Testis (tissue), 3 donors: ENCODE results near the gene EEFSEC. TPM values are rescaled to one million over a fixed set of nuclear protein-coding genes. Genes with fewer than 3 reads are reported as not detected.

Source experiments
- DNase-seq: peaks from one replicate; pipeline ENCODE4 v3.0.0-alpha.2; 2019
- H3K27ac ChIP-seq, 2 donors: fragments of 200-600 bp; sonication (generic); one replicate each; pipeline ENCODE4 v1.5.1; 2019
- H3K27me3 ChIP-seq: fragments of 200-600 bp; sonication (generic); one replicate; pipeline ENCODE4 v1.5.1; 2019
- H3K36me3 ChIP-seq: fragments of 200-600 bp; sonication (generic); one replicate; pipeline ENCODE4 v1.5.1; 2017; ENCODE audit warnings: low read depth; ENCODE audit errors: missing control alignments
- H3K4me1 ChIP-seq: fragments of 200-600 bp; sonication (generic); one replicate; pipeline ENCODE4 v1.5.1; 2019
- H3K4me3 ChIP-seq, 2 donors: fragments of 200-600 bp; sonication (generic); one replicate each; pipeline ENCODE4 v1.5.1; 2017 to 2019
- H3K9me3 ChIP-seq: fragments of 200-600 bp; sonication (generic); one replicate; pipeline ENCODE4 v1.5.1; 2017
- CTCF ChIP-seq, 3 experiments: fragments of 450-650 bp in 2 of 3; fragments of 200-600 bp in 1 of 3; sonication (generic) in 1 of 3; IDR thresholded peaks; one replicate each; pipeline ENCODE4 v1.5.1; 2016 to 2019; ENCODE audit warnings: antibody characterized with exemption in 3 of 3, mild to moderate bottlenecking in 2 of 3, moderate library complexity in 1 of 3
- POLR2A ChIP-seq: fragments of 450-650 bp; IDR thresholded peaks from one replicate; pipeline ENCODE4 v1.6.1; 2017; ENCODE audit warnings: antibody characterized with exemption, mild to moderate bottlenecking, moderate library complexity
- WGBS, 2 donors: methylation state at CpG; one replicate each; pipeline ENCODE4 v1.1.5; 2018; 5-methylcytosine and 5-hydroxymethylcytosine counted together
- intact Hi-C: fragments of 100-400 bp; cut with DNase I; formaldehyde crosslinking; loops from one replicate; pipeline ENCODE4 v1.15.1; 2023; ENCODE audit warnings: low total_unique reads
- polyA plus RNA-seq: library from polyadenylated mRNA; stranded (reverse); fragments of 350-450 nt; fragmentation: Illumina TruSeq; extraction: RNeasy Lipid Tissue Mini Kit (QIAGEN cat#74804); gene quantifications from one replicate; pipeline ENCODE4 v1.2.3, GENCODE V29; 2014; ENCODE audit warnings: low read depth, low replicate concordance; ENCODE audit not compliant: insufficient read depth
- total RNA-seq, 2 donors: library from RNA; depleted of rRNA; stranded (reverse); fragments of >200 nt; gene quantifications; one replicate each; pipeline ENCODE4 v1.2.3, GENCODE V29; 2016

Gene EEFSEC
- total and polyA plus RNA-seq, 3 donors from 2014 or later = 35.4 to 40.3 (median 35.4) TPM

GRCh38 chr3:128339491-128340012 is 186.3 kb downstream of the EEFSEC start:
- H3K4me3 ChIP-seq = no peak overlapping the region
- no peaks in the 10 kb centered on the region for H3K27me3 ChIP-seq
- no peaks in the 10 kb centered on the region for H3K4me1 ChIP-seq
- intact Hi-C loops = no loop called here
- WGBS, 2 donors = 68 to 77% methylated on average over 7 of the region's 7 CpGs
- no peaks in the 10 kb centered on the region for H3K9me3 ChIP-seq
- DNase-seq = no peak
- H3K27ac ChIP-seq = no peak overlapping the region
- no peaks in the 10 kb centered on the region for H3K36me3 ChIP-seq
- TF ChIP-seq CTCF (IDR thresholded peaks at IDR 0.05) = no peak
- no peak for TF ChIP-seq POLR2A

GRCh38 chr3:128340198-128340903 is 187.1 kb downstream of the EEFSEC start:
- H3K27me3 ChIP-seq = no peaks in the 10 kb centered on the region
- H3K4me1 ChIP-seq = no peaks in the 10 kb centered on the region
- no peak overlapping the region for H3K27ac ChIP-seq
- DNase-seq = no peak
- intact Hi-C loops = no loop called here
- H3K36me3 ChIP-seq = no peaks in the 10 kb centered on the region
- no peaks in the 10 kb centered on the region for H3K9me3 ChIP-seq
- TF ChIP-seq CTCF (IDR thresholded peaks at IDR 0.05) (no peak), POLR2A (no peak)
- no peak overlapping the region for H3K4me3 ChIP-seq
- 69 to 86% methylated on average over 2 of the region's 2 CpGs for WGBS, 2 donors

GRCh38 chr3:128340904-128341555 is 187.7 kb downstream of the EEFSEC start:
- intact Hi-C loops = no loop called here
- Histone ChIP-seq H3K27me3 (no peaks in the 10 kb centered on the region), H3K27ac (no peak overlapping the region), H3K4me3 (no peak overlapping the region), H3K36me3 (no peaks in the 10 kb centered on the region), H3K4me1 (no peaks in the 10 kb centered on the region), H3K9me3 (no peaks in the 10 kb centered on the region)
- TF ChIP-seq CTCF (IDR thresholded peaks at IDR 0.05) (no peak), POLR2A (no peak)
- WGBS, 2 donors = 93% methylated on average over 4 to 13 of the region's 13 CpGs
- no peak for DNase-seq

- intact Hi-C loops = no loop called here
- DNase-seq = no peak
- no peaks in the 10 kb centered on the region for H3K4me1 ChIP-seq
- no peaks in the 10 kb centered on the region for H3K36me3 ChIP-seq
- WGBS, 2 donors = 90 to 100% methylated on average over 6 to 12 of the region's 12 CpGs
- no peaks in the 10 kb centered on the region for H3K27me3 ChIP-seq
- no peak overlapping the region for H3K27ac ChIP-seq
- no peak for TF ChIP-seq CTCF (IDR thresholded peaks at IDR 0.05)
- no peak for TF ChIP-seq POLR2A
- H3K4me3 ChIP-seq = no peak overlapping the region
- H3K9me3 ChIP-seq = no peaks in the 10 kb centered on the region
These were observed 188.5 kb downstream of the EEFSEC start for GRCh38 chr3:128341659-128342395.
